BE2C (cell line): ENCODE results near the gene PNMA6A.
"Not testable (repeated sequence)": the region's sequence is repeated elsewhere in the genome, so short reads cannot be mapped to it uniquely, and the experiment has no call there.

Experiments used
- DNase-seq: peaks from one replicate; pipeline ENCODE4 v3.0.0-alpha.2; 2020
- H3K27me3 ChIP-seq: fragments of 250-450 bp; sonication (Bioruptor Pico); 2 replicates; pipeline ENCODE4 v1.5.1; 2020; ENCODE audit warnings: mild to moderate bottlenecking
- H3K36me3 ChIP-seq: fragments of 250-450 bp; sonication (Bioruptor Pico); 2 replicates; pipeline ENCODE4 v1.5.1; 2020; ENCODE audit warnings: mild to moderate bottlenecking
- H3K4me1 ChIP-seq: fragments of 250-450 bp; sonication (Bioruptor Pico); 2 replicates; pipeline ENCODE4 v1.5.1; 2020
- H3K4me3 ChIP-seq: 2 replicates; pipeline ENCODE4 v1.5.1; 2011; ENCODE audit warnings: low read depth, low read length
- H3K9me3 ChIP-seq: fragments of 250-450 bp; sonication (Bioruptor Pico); 2 replicates; pipeline ENCODE4 v1.5.1; 2020
- CTCF ChIP-seq: IDR thresholded peaks from 2 replicates; pipeline ENCODE4 v1.5.1; 2012; ENCODE audit warnings: mild to moderate bottlenecking, low read depth, low read length

The PNMA6A gene

GRCh38 chrX:153060095-153060445 is 12.2 kb upstream of the PNMA6A start:
- Histone ChIP-seq H3K9me3 (no peaks in the 10 kb centered on the region), H3K4me1 (no peaks in the 10 kb centered on the region), H3K27me3 (peaks cover 6% of the 10 kb centered on the region; the same call in 1 of the 2 replicates), H3K36me3 (no peaks in the 10 kb centered on the region), H3K4me3 (no peak overlapping the region)
- TF ChIP-seq CTCF, result no peak
- no peak for DNase-seq

- Histone ChIP-seq H3K9me3 (no peaks in the 10 kb centered on the region), H3K4me1 (no peaks in the 10 kb centered on the region), H3K36me3 (no peaks in the 10 kb centered on the region), H3K4me3 (no peak overlapping the region), H3K27me3 (no peaks in the 10 kb centered on the region)
- no peak for TF ChIP-seq CTCF
- no peak for DNase-seq
Observed at GRCh38 chrX:153061732-153062131, 10.5 kb upstream of the PNMA6A start.

- Histone ChIP-seq H3K36me3 (no peaks in the 10 kb centered on the region), H3K27me3 (no peaks in the 10 kb centered on the region), H3K4me3 (no peak overlapping the region), H3K9me3 (no peaks in the 10 kb centered on the region), H3K4me1 (no peaks in the 10 kb centered on the region)
- DNase-seq, result no peak
- no peak for TF ChIP-seq CTCF
Observed at GRCh38 chrX:153063315-153063714, 8.9 kb upstream of the PNMA6A start.

GRCh38 chrX:153064061-153064460 is 8.2 kb upstream of the PNMA6A start:
- DNase-seq, result no peak
- TF ChIP-seq CTCF, result no peak
- H3K4me3 ChIP-seq, result no peak overlapping the region
- no peaks in the 10 kb centered on the region for H3K36me3 ChIP-seq
- no peaks in the 10 kb centered on the region for H3K9me3 ChIP-seq
- no peaks in the 10 kb centered on the region for H3K4me1 ChIP-seq
- no peaks in the 10 kb centered on the region for H3K27me3 ChIP-seq

- no peak for TF ChIP-seq CTCF
- Histone ChIP-seq H3K4me3 (no peak overlapping the region), H3K36me3 (no peaks in the 10 kb centered on the region), H3K4me1 (no peaks in the 10 kb centered on the region), H3K27me3 (no peaks in the 10 kb centered on the region), H3K9me3 (no peaks in the 10 kb centered on the region)
- DNase-seq, result no peak
Observed at GRCh38 chrX:153065389-153065788, 6.9 kb upstream of the PNMA6A start.

- H3K9me3 ChIP-seq, H3K36me3 ChIP-seq, H3K4me3 ChIP-seq, H3K4me1 ChIP-seq, H3K27me3 ChIP-seq, DNase-seq: not testable (repeated sequence)
Observed at GRCh38 chrX:153066402-153066801, 5.9 kb upstream of the PNMA6A start.

- not testable (repeated sequence) for H3K27me3 ChIP-seq, DNase-seq, H3K9me3 ChIP-seq, H3K4me1 ChIP-seq, H3K4me3 ChIP-seq, H3K36me3 ChIP-seq
Observed at GRCh38 chrX:153073331-153073730, 1.1 kb downstream of the PNMA6A start.
